B cell (primary cell): ENCODE data around the gene PARD3B. TPM values are rescaled to one million over a fixed set of nuclear protein-coding genes. Genes with fewer than 3 reads are reported as not detected.

Experiments
- ATAC-seq: fragments of 200-7000 bp; cut with Tn5 transposase; one replicate; pipeline ENCODE4 v1.10.0; 2021; ENCODE audit warnings: low read depth, mild to moderate bottlenecking, moderate number of reproducible peaks, moderate library complexity
- CTCF ChIA-PET: fragments of 350-600 bp; sonication (Branson Sonifier 250); formaldehyde crosslinking; loops from one replicate; lab custom pipeline; 2021; ENCODE audit warnings: antibody characterized with exemption, inconsistent platforms; lab: Charles Lee
- POLR2A ChIA-PET: fragments of 350-600 bp; sonication (Branson Sonifier 250); formaldehyde crosslinking; loops from one replicate; lab custom pipeline; 2021; ENCODE audit warnings: antibody characterized with exemption; lab: Charles Lee
- DNase-seq: peaks from one replicate; pipeline ENCODE4 v3.0.0; 2013
- H2AFZ ChIP-seq: 2 replicates; pipeline ENCODE4 v1.6.1; 2012; ENCODE audit warnings: mild to moderate bottlenecking, low read depth, low read length; ENCODE audit not compliant: insufficient read depth, poor library complexity, severe bottlenecking
- H3K27ac ChIP-seq, 2 donors: 1 replicate in 1 of 2; 2 replicates in 1 of 2; pipeline ENCODE4 v1.5.1; 2012 to 2013; ENCODE audit warnings: low read length in 2 of 2, mild to moderate bottlenecking in 2 of 2, moderate library complexity in 1 of 2
- H3K27me3 ChIP-seq, 4 experiments: fragments of 200-600 bp in 1 of 4; sonication (generic) in 1 of 4; replicated peaks in 1 of 4; 1 replicate in 2 of 4; 2 replicates in 2 of 4; pipeline versions ENCODE4 v1.6.1 to v1.7.0; 2013 to 2016; ENCODE audit warnings: low read length in 3 of 4, mild to moderate bottlenecking in 2 of 4, mixed read lengths in 1 of 4, moderate library complexity in 1 of 4; ENCODE audit not compliant: insufficient read depth in 4 of 4, control insufficient read depth in 3 of 4; ENCODE audit errors: control extremely low read depth in 1 of 4
- H3K36me3 ChIP-seq, 2 experiments: replicated peaks in 1 of 2; 1 replicate in 1 of 2; 2 replicates in 1 of 2; pipeline versions ENCODE4 v1.6.1 to v1.7.1; 2013; ENCODE audit warnings: low read length in 1 of 2; ENCODE audit not compliant: insufficient read depth in 2 of 2, control insufficient read depth in 1 of 2; ENCODE audit errors: control extremely low read depth in 1 of 2, extremely low read depth in 1 of 2
- H3K4me1 ChIP-seq, 2 donors: fragments of 200-600 bp in 1 of 2; sonication (generic) in 1 of 2; 1 replicate in 1 of 2; 2 replicates in 1 of 2; pipeline versions ENCODE4 v1.5.1 to v1.6.1; 2013 to 2017; ENCODE audit warnings: low read length in 2 of 2; ENCODE audit not compliant: control insufficient read depth in 2 of 2, insufficient read depth in 2 of 2
- H3K4me2 ChIP-seq: replicated peaks from 2 replicates; pipeline ENCODE3; 2012; ENCODE audit warnings: mild to moderate bottlenecking, low read depth, low read length; ENCODE audit not compliant: poor library complexity, severe bottlenecking
- H3K4me3 ChIP-seq, 5 experiments: fragments of 200-600 bp in 1 of 5; sonication (generic) in 1 of 5; 1 replicate in 3 of 5; 2 replicates in 2 of 5; pipeline versions ENCODE4 v1.5.1 to v1.7.0; 2011 to 2016; ENCODE audit warnings: low read length in 4 of 5, mild to moderate bottlenecking in 4 of 5, low read depth in 2 of 5, control low read depth in 1 of 5, moderate library complexity in 1 of 5; ENCODE audit not compliant: insufficient read depth in 1 of 5; ENCODE audit errors: control extremely low read depth in 1 of 5, extremely low read depth in 1 of 5
- H3K79me2 ChIP-seq: fragments of 200-600 bp; sonication (generic); one replicate; pipeline ENCODE4 v1.6.0; 2016; ENCODE audit warnings: low read length; ENCODE audit not compliant: control insufficient read depth, insufficient read depth
- H3K9ac ChIP-seq: fragments of 200-600 bp; sonication (generic); 2 replicates; pipeline ENCODE4 v1.6.1; 2017; ENCODE audit warnings: mild to moderate bottlenecking, low read length, moderate library complexity
- H3K9me3 ChIP-seq, 3 donors: one replicate each; pipeline versions ENCODE4 v1.6.1 to v1.7.1; 2013; ENCODE audit warnings: low read length in 2 of 3; ENCODE audit not compliant: control insufficient read depth in 2 of 3, insufficient read depth in 1 of 3; ENCODE audit errors: control extremely low read depth in 1 of 3
- H4K20me1 ChIP-seq: 2 replicates; pipeline ENCODE4 v1.6.0; 2012; ENCODE audit warnings: mild to moderate bottlenecking, low read length; ENCODE audit not compliant: insufficient read depth, control insufficient read depth, poor library complexity, severe bottlenecking
- H3K27ac Mint-ChIP-seq: one replicate; pipeline ENCODE4 v1.8.0; 2021; ENCODE audit warnings: mixed read lengths
- H3K27me3 Mint-ChIP-seq: one replicate; pipeline ENCODE4 v1.8.0; 2021; ENCODE audit warnings: mixed read lengths
- H3K4me1 Mint-ChIP-seq: one replicate; pipeline ENCODE4 v1.8.0; 2021; ENCODE audit warnings: mixed read lengths
- H3K4me3 Mint-ChIP-seq: one replicate; pipeline ENCODE4 v1.8.0; 2021; ENCODE audit warnings: mixed read lengths
- H3K9me3 Mint-ChIP-seq: one replicate; pipeline ENCODE4 v1.8.0; 2022; ENCODE audit warnings: mixed read lengths; ENCODE audit not compliant: insufficient read depth
- CTCF ChIP-seq: fragments of 200-600 bp; IDR thresholded peaks from one replicate; pipeline ENCODE4 v1.8.0; 2022; ENCODE audit warnings: antibody characterized with exemption, mild to moderate bottlenecking
- EZH2 ChIP-seq: IDR thresholded peaks from 2 replicates; pipeline ENCODE4 v1.6.1; 2012; ENCODE audit warnings: borderline replicate concordance, low read depth, mild to moderate bottlenecking, moderate library complexity, low read length; ENCODE audit not compliant: insufficient read depth, poor library complexity, severe bottlenecking
- WGBS: methylation state at CpG from one replicate; pipeline ENCODE4 v1.1.5; 2013; ENCODE audit warnings: missing lambda C conversion rate; ENCODE audit not compliant: insufficient coverage; 5-methylcytosine and 5-hydroxymethylcytosine counted together
- intact Hi-C: fragments of 100-400 bp; cut with micrococcal nuclease; formaldehyde crosslinking; loops from one replicate; pipeline ENCODE4 v1.10.0; 2022
- polyA plus RNA-seq: library from polyadenylated mRNA; depleted of rRNA; stranded (reverse); fragments of >200 nt; gene quantifications from 2 replicates; pipeline ENCODE4 v1.2.3, GENCODE V29; 2012
- total RNA-seq, 2 donors: library from RNA; stranded (reverse); fragments of 120-200 nt in 1 of 2; gene quantifications; 1 replicate in 1 of 2; 2 replicates in 1 of 2; pipeline versions ENCODE4 v1.2.3 to v1.2.4, GENCODE V29; 2013 to 2022

PARD3B gene
- total and polyA plus RNA-seq, 2 donors (not counting 1 experiment from before 2014, with no cell fraction given) = not detected

GRCh38 chr2:205629091-205629776, 1084.0 kb downstream of the PARD3B start:
- ATAC-seq (no peak), DNase-seq (no peak)
- TF ChIP-seq EZH2 (no peak), CTCF (no peak)
- Histone ChIP-seq H3K9me3 (no peaks in the 10 kb centered on the region), H3K27me3 (no peaks in the 10 kb centered on the region), H3K79me2 (no peaks in the 10 kb centered on the region), H3K4me3 (no peak overlapping the region), H3K36me3 (no peaks in the 10 kb centered on the region), H2AFZ (no peak overlapping the region), H3K27ac (no peak overlapping the region), H3K4me2 (no peak overlapping the region), H3K9ac (no peak overlapping the region), H4K20me1 (no peaks in the 10 kb centered on the region), H3K4me1 (no peaks in the 10 kb centered on the region)
- H3K27me3 Mint-ChIP-seq = peaks cover 4% of the 10 kb centered on the region
- 89% methylated on average over 5 of the region's 10 CpGs for WGBS
- ChIA-PET CTCF (no interaction called here), POLR2A (no interaction called here)
- no peak overlapping the region for H3K27ac Mint-ChIP-seq
- H3K4me1 Mint-ChIP-seq = no peaks in the 10 kb centered on the region
- intact Hi-C loops = no loop called here
- H3K4me3 Mint-ChIP-seq = no peak overlapping the region
- H3K9me3 Mint-ChIP-seq = no peaks in the 10 kb centered on the region

- H3K4me1 ChIP-seq = no peaks in the 10 kb centered on the region
- H2AFZ ChIP-seq = no peak overlapping the region
- no peak overlapping the region for H3K9ac ChIP-seq
- H3K79me2 ChIP-seq = no peaks in the 10 kb centered on the region
- DNase-seq (no peak), ATAC-seq (no peak)
- H3K9me3 Mint-ChIP-seq = no peaks in the 10 kb centered on the region
- WGBS = no CpG with 5 or more reads among the region's 1 CpG
- no peak overlapping the region for H3K4me3 Mint-ChIP-seq
- H3K36me3 ChIP-seq = no peaks in the 10 kb centered on the region
- ChIA-PET POLR2A (no interaction called here), CTCF (no interaction called here)
- no peak overlapping the region for H3K4me3 ChIP-seq
- H3K27ac ChIP-seq = no peak overlapping the region
- H3K4me2 ChIP-seq = no peak overlapping the region
- H3K27ac Mint-ChIP-seq = no peak overlapping the region
- intact Hi-C loops = no loop called here
- no peak for TF ChIP-seq EZH2
- H4K20me1 ChIP-seq = no peaks in the 10 kb centered on the region
- H3K4me1 Mint-ChIP-seq = no peaks in the 10 kb centered on the region
- H3K9me3 ChIP-seq = no peaks in the 10 kb centered on the region
- peaks cover 0 to under 1% (median 0%) of the 10 kb centered on the region in 4 experiments for H3K27me3 ChIP-seq
- peaks cover 14% of the 10 kb centered on the region for H3K27me3 Mint-ChIP-seq
Measured at GRCh38 chr2:205633994-205634393, 1088.7 kb downstream of the PARD3B start.
